D721Med (cell line): ENCODE measurements around the gene CALN1.

Experiments
- DNase-seq: peaks from one replicate; pipeline ENCODE4 v3.0.0; 2011; ENCODE audit warnings: low spot score; ENCODE audit not compliant: insufficient read length
- FAIRE-seq: peaks from 2 replicates; lab custom pipeline; 2011; peaks lifted over from hg19 to GRCh38; lab: Jason Lieb, UNC
- CTCF ChIP-seq: IDR thresholded peaks from 2 replicates; pipeline ENCODE4 v1.5.1; 2012; ENCODE audit warnings: mild to moderate bottlenecking, control low read depth; ENCODE audit not compliant: insufficient read depth; ENCODE audit errors: missing control alignments

The CALN1 gene

GRCh38 chr7:71808115-71808514 lies 604.0 kb downstream of the CALN1 start:
- FAIRE-seq, result no peak
- no peak for TF ChIP-seq CTCF
- no peak for DNase-seq

DNA sequence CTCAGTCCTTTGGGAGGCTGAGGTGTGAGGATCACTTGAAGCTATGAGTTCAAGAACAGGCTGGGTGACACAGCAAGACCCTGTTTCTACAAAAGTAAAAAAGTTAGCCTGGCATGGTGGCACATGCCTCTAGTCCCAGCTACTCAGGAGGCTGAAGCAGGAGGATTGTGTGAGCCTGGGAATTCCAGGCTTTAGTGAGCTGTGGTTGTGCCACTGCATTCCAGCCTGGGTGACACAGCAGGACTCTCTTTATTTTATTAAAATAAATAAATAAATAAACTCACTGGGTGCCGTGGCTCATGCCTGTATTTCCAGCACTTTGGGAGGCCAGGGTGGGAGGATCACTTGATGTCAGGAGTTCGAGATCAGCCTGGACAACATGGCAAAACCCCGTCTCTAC lies 607.9 kb downstream of the CALN1 start:
- FAIRE-seq (no peak), DNase-seq (no peak)
- TF ChIP-seq CTCF, result no peak

DNA sequence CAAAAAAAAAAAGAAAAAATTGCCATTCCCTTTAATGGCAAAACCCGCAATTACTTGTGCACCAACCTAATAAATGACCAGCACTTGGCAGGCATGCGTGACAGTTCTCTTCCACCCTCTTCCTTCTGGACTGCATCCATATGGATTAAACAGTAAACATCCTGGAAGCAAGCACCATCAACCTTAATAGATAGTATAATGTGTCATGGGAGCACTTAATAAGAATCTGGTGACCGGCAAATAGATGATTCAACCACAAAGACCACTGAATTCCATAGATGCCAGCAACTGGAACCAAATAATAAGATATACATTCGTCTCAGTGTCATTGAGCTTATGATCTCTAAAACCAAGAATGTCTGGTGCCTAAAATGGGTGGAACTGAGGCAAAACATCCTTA lies 610.2 kb downstream of the CALN1 start:
- TF ChIP-seq CTCF, result no peak
- no peak for DNase-seq
- FAIRE-seq, result no peak

- no peak for TF ChIP-seq CTCF
- no peak for FAIRE-seq
- DNase-seq, result no peak
Measured at GRCh38 chr7:71800321-71800720, 611.8 kb downstream of the CALN1 start.

DNA sequence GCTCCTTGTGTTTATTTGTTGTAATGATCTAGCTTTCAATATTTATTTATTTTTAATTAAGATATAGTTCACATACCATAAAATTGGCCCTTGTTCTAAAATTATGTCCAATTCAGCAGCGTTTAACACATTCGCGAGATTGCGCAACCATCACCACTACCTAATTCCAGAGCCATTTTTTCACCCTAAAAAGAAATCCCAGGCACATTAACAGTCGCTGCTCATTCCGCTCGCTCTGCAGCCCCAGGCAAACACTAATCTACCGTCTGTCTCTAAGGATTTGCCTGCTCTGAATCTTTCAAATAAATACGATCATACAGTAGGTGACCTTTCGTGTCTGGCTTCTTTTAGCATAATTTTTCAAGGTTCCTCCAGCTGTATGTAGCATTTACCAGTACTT lies 616.7 kb downstream of the CALN1 start:
- no peak for TF ChIP-seq CTCF
- DNase-seq (no peak), FAIRE-seq (no peak)

DNA sequence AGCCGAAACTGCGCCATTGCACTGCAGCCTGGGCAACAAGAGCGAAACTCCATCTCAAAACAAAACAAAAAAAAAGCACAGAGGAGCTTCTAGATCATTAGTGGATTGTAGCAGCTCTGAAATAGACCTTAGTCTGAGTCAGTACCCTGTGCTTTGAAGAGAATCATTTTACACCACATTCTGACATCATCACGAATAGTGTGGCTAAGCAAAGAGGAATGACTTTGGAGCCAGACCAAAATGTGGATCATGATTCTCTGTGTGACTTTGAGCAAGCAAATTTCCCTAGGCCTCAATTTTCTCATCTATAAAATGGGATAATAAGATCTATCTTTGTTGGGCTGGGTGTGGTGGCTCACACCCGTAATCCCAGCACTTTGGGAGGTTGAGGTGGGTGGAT lies 618.9 kb downstream of the CALN1 start:
- FAIRE-seq, result no peak
- no peak for TF ChIP-seq CTCF
- no peak for DNase-seq

- no peak for DNase-seq
- FAIRE-seq, result no peak
- no peak for TF ChIP-seq CTCF
Measured at GRCh38 chr7:71787513-71787912, 624.6 kb downstream of the CALN1 start.
